Thymus (tissue), 11 donors: ENCODE data around the gene FJX1. TPM values are rescaled to one million over a fixed set of nuclear protein-coding genes. Genes with fewer than 3 reads are reported as not detected.
"Not testable (repeated sequence)": the region's sequence is repeated elsewhere in the genome, so short reads cannot be mapped to it uniquely, and the experiment has no call there.

ENCODE experiments used
- DNase-seq, 9 donors: peaks; one replicate each; pipeline ENCODE4 v3.0.0-alpha.2; 2013; ENCODE audit warnings: low spot score in 9 of 9, low read depth in 6 of 9, missing footprints in 1 of 9
- H3K27ac ChIP-seq, 2 donors: one replicate each; pipeline ENCODE4 v1.5.1; 2013; ENCODE audit warnings: control low read depth in 1 of 2, low read depth in 1 of 2, low read length in 1 of 2, mild to moderate bottlenecking in 1 of 2, moderate library complexity in 1 of 2
- H3K27me3 ChIP-seq, 2 donors: one replicate each; pipeline ENCODE4 v1.5.1; 2013; ENCODE audit warnings: low read length in 1 of 2; ENCODE audit not compliant: control insufficient read depth in 2 of 2, insufficient read depth in 1 of 2
- H3K36me3 ChIP-seq, 2 donors: one replicate each; pipeline ENCODE4 v1.5.1; 2013; ENCODE audit warnings: low read length in 1 of 2, mild to moderate bottlenecking in 1 of 2, moderate library complexity in 1 of 2; ENCODE audit not compliant: control insufficient read depth in 2 of 2, insufficient read depth in 2 of 2
- H3K4me1 ChIP-seq, 2 donors: one replicate each; pipeline ENCODE4 v1.5.1; 2013; ENCODE audit warnings: low read length in 2 of 2; ENCODE audit not compliant: control insufficient read depth in 2 of 2, insufficient read depth in 2 of 2
- H3K4me3 ChIP-seq, 2 donors: one replicate each; pipeline ENCODE4 v1.5.1; 2013; ENCODE audit warnings: low read length in 2 of 2, control low read depth in 1 of 2, mild to moderate bottlenecking in 1 of 2
- H3K9me3 ChIP-seq, 2 donors: one replicate each; pipeline ENCODE4 v1.5.1; 2013; ENCODE audit warnings: low read length in 1 of 2, mild to moderate bottlenecking in 1 of 2; ENCODE audit not compliant: control insufficient read depth in 2 of 2, insufficient read depth in 1 of 2
- WGBS: extraction: QIAGEN DNeasy Blood & Tissue Kit; methylation state at CpG from one replicate; pipeline ENCODE4 v1.1.7; 2013; 5-methylcytosine and 5-hydroxymethylcytosine counted together
- polyA plus RNA-seq: library from polyadenylated mRNA; stranded (reverse); fragments of 200-250 nt; gene quantifications from one replicate; pipeline ENCODE4 v1.2.3, GENCODE V29; 2013
- total RNA-seq: library from RNA; stranded (reverse); fragments of 120-200 nt; gene quantifications from one replicate; pipeline ENCODE4 v1.2.4, GENCODE V29; 2013
- donor health status: healthy.

FJX1 gene
- total and polyA plus RNA-seq, 2 donors = 3.8 to 4.2 TPM

DNA sequence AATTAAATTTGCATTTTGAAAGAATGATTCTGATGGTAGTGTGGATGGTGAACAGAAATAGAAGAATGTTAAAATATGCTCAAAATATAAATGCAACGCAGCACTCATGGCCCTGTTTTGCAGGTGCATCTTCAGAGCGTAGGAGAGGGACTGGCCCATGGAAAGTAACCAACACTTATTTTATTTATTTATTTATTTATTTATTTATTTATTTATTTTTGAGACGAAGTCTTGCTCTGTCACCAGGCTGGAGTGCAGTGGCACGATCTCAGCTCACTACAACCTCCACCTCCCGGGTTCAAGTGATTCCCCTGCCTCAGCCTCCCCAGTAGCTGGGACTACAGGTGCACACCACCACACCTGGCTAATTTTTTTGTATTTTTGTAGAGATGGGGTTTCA, 34.5 kb downstream of the FJX1 start:
- H3K4me1 ChIP-seq, H3K4me3 ChIP-seq, H3K27ac ChIP-seq, H3K27me3 ChIP-seq, H3K36me3 ChIP-seq, H3K9me3 ChIP-seq, DNase-seq: not testable (repeated sequence)
- WGBS = 94% methylated on average over 5 of the region's 5 CpGs

- Histone ChIP-seq H3K9me3 (no peaks in the 10 kb centered on the region), H3K4me3 (no peak overlapping the region), H3K27me3 (peaks cover 3 to 6% of the 10 kb centered on the region in 2 donors), H3K4me1 (no peaks in the 10 kb centered on the region), H3K27ac (no peak overlapping the region), H3K36me3 (no peaks in the 10 kb centered on the region)
- WGBS = 87% methylated on average over 6 of the region's 6 CpGs
- DNase-seq = no peak
These were observed 36.5 kb downstream of the FJX1 start for GRCh38 chr11:35654711-35655110.

DNA sequence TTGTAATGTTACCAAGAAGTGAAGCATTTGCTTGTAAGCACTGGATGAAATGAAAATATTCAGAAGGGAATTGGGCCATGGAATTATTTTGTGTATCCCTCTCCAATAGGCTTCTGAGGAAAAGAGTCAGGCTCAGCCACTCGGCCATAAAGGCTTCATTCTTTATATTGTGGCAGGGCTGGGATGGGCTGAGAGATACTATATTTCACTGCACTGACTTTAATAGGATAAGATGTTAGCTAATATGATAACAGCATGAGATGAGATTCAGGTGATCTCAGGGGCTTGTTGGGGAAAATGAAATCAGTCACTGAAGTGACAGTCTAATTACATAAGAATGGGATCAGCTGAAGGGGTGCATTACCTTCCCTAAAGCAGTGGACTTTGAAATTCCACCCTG, 37.0 kb downstream of the FJX1 start:
- Histone ChIP-seq H3K4me1 (no peaks in the 10 kb centered on the region), H3K9me3 (no peaks in the 10 kb centered on the region), H3K27me3 (peaks cover 6% of the 10 kb centered on the region in 2 donors), H3K4me3 (no peak overlapping the region), H3K27ac (no peak overlapping the region), H3K36me3 (no peaks in the 10 kb centered on the region)
- DNase-seq = no peak
- WGBS = 96% methylated on average over 1 of the region's 1 CpG

DNA sequence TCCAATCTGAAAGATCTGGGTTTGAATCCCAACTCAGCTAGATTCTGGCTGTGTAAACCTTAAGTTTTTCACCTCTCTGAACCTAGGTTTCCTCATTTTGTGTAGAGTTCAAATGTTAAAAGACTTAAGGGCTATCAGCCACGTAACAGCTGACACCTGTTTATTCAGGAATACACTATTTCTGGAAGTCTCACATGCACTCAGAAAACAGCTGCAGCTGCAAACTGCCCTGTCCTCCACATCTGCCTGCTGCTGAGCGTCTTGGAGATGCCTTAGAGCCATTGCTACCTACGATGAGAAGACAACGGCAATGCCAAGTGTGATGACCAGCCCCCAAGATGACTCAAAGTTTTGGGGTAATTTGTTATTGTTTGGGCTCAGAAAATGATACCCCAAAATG, 37.6 kb downstream of the FJX1 start:
- 86% methylated on average over 4 of the region's 4 CpGs for WGBS
- Histone ChIP-seq H3K4me1 (no peaks in the 10 kb centered on the region), H3K36me3 (no peaks in the 10 kb centered on the region), H3K27ac (no peak overlapping the region), H3K27me3 (peaks cover 6% of the 10 kb centered on the region in 2 donors), H3K4me3 (no peak overlapping the region), H3K9me3 (no peaks in the 10 kb centered on the region)
- no peak for DNase-seq

DNA sequence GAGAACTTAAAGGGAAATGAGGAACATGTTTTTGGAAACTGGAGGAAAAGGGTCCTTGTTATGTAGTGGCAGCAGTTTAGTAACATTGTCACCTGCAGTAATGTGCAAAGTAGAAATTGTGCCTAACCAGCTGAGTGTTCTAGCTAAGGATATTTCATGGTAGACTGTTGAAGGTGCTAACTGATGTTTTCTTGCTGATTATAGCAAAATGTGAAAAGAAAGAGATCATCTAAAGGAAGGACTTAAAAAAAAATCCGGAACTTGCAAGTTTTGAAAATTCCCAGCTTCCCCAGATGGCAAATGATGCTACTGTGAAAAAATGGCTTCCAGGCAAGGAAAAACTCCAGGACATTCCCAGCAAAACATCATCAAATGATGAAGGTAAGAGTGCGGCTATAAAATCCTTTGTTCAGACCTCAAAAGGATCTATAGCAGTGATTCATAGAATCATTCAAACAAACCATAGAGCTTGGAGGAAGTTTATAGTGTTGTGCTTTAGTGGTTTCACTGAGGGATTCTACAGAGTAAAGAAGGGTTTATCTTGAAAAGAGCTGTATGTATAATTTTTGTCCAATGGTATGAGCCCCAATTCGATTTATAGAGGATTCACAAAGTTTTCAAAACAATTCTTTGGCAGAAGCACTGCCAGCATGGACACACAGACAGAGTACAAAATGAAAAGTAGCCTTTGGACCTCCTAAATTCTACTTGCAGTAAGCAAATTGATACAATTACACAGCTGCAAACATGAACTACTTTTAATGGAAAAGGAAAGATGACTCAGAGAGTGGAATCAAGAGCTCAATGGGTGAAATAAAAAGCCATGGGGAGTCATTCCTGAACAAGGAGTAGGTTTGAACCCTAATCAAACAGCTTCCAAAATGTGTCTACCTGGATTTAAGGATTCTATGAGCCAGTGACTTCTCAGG, 40.0 kb downstream of the FJX1 start:
- H3K27ac ChIP-seq = no peak overlapping the region
- peaks cover 6 to 9% of the 10 kb centered on the region in 2 donors for H3K27me3 ChIP-seq
- peaks cover 0 to 5% of the 10 kb centered on the region in 2 donors for H3K9me3 ChIP-seq
- H3K4me1 ChIP-seq = peaks cover 3 to 11% of the 10 kb centered on the region in 2 donors
- H3K36me3 ChIP-seq = no peaks in the 10 kb centered on the region
- DNase-seq = no peak
- no peak overlapping the region for H3K4me3 ChIP-seq
- WGBS = 81% methylated on average over 3 of the region's 3 CpGs

DNA sequence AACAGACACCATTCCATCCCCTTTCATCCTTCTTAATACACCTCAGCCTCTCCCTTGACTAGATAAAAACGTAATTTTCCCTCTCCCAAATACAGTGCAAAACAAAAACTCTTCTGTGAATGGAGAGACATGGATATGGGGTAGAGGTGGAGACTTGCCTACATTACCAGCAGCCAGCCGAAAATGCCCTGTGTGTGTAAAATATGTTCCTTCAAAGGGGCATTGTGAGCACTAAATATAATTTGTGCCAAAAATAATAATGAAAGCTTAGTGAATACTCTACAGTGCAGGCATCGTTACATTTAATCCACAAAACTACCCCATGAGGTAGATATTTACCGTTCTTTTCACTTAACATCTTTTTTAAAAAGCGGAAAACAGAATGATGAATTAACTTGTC, 43.3 kb downstream of the FJX1 start:
- no peak for DNase-seq
- no peak overlapping the region for H3K27ac ChIP-seq
- H3K9me3 ChIP-seq = peaks cover 0 to 16% of the 10 kb centered on the region in 2 donors
- H3K4me1 ChIP-seq = peaks cover 10 to 18% of the 10 kb centered on the region in 2 donors
- peak overlapping the region in 1 of 2 donors; percentile 65 for H3K4me3 ChIP-seq
- H3K27me3 ChIP-seq = peaks cover 0 to 7% of the 10 kb centered on the region in 2 donors
- 79% methylated on average over 5 of the region's 5 CpGs for WGBS
- no peaks in the 10 kb centered on the region for H3K36me3 ChIP-seq

DNA sequence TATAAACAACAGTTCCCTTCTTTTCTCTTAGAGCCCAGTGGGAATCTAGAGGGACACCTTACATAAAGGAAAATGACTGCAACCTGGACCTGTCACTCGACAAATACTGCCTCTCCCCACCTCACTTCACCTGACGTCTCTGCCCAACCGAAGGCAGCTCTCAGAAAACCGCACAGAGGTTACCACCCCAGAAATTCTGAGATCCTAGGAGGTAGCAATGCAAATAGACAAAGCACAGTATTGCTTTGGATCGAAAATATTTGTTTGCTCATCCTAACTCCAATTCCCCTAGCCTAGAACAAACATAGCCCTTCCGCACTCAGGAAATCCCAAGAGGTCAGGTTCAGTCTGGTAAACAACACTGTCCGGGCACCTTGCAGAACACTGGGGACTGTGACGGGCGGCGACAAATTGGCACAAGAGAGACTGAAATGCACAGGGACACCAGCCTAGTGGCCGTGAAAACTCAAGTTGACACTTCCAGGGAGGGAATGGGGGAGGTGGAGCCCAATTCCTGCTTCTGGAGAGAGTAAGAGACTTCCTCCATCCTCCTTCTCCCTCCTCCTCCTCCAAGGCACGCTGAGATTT, 43.9 kb downstream of the FJX1 start:
- peaks cover 0 to 16% of the 10 kb centered on the region in 2 donors for H3K9me3 ChIP-seq
- 5% methylated on average over 12 of the region's 12 CpGs for WGBS
- DNase-seq = peak in 4 of 9 donors; percentile 5 to 34 (median 11)
- peaks cover 0 to 7% of the 10 kb centered on the region in 2 donors for H3K27me3 ChIP-seq
- peak overlapping the region; percentile 78 to 83 for H3K27ac ChIP-seq
- H3K36me3 ChIP-seq = no peaks in the 10 kb centered on the region
- H3K4me3 ChIP-seq = peak overlapping the region; percentile 65 to 81
- H3K4me1 ChIP-seq = peaks cover 10 to 18% of the 10 kb centered on the region in 2 donors

GRCh38 chr11:35662649-35663407, 44.6 kb downstream of the FJX1 start, which contains the start of gene TRIM44:
TSS of gene TRIM44 (plus strand) at chr11:35662775. CDS start at chr11:35663112, 337 bp downstream.
- Histone ChIP-seq H3K27me3 (peaks cover 0 to 7% of the 10 kb centered on the region in 2 donors), H3K27ac (peak within 1 kb of the TSS; percentile 78 to 83), H3K9me3 (peaks cover 0 to 16% of the 10 kb centered on the region in 2 donors), H3K4me1 (peaks cover 10 to 18% of the 10 kb centered on the region in 2 donors), H3K4me3 (peak within 1 kb of the TSS; percentile 65 to 81), H3K36me3 (no peaks in the 10 kb centered on the region)
- DNase-seq = peak; percentile 50 to 89 (median 68)
- WGBS = 6% methylated on average over 82 of the region's 82 CpGs
